Muscle layer of duodenum (tissue), 2 donors: Measurements from ENCODE around the gene UBE2L6.

ENCODE experiments used
- H3K27ac ChIP-seq: one replicate; pipeline ENCODE4 v1.7.0; 2013; ENCODE audit warnings: mild to moderate bottlenecking, low read length
- H3K27me3 ChIP-seq: one replicate; pipeline ENCODE4 v1.7.0; 2013; ENCODE audit warnings: low read depth, mild to moderate bottlenecking, control low read depth, low read length
- H3K36me3 ChIP-seq, 2 donors: one replicate each; pipeline ENCODE4 v1.7.0; 2013; ENCODE audit warnings: low read length in 2 of 2, control low read depth in 1 of 2, mild to moderate bottlenecking in 1 of 2; ENCODE audit not compliant: insufficient read depth in 2 of 2, control insufficient read depth in 1 of 2
- H3K4me1 ChIP-seq, 2 donors: one replicate each; pipeline ENCODE4 v1.7.0; 2013; ENCODE audit warnings: low read length in 2 of 2, mild to moderate bottlenecking in 2 of 2, control low read depth in 1 of 2, moderate library complexity in 1 of 2; ENCODE audit not compliant: insufficient read depth in 2 of 2, control insufficient read depth in 1 of 2
- H3K4me3 ChIP-seq, 2 donors: one replicate each; pipeline ENCODE4 v1.7.0; 2013; ENCODE audit warnings: low read length in 2 of 2, low read depth in 1 of 2, mild to moderate bottlenecking in 1 of 2
- H3K9me3 ChIP-seq, 2 donors: one replicate each; pipeline ENCODE4 v1.7.0; 2013; ENCODE audit warnings: low read length in 2 of 2, control low read depth in 1 of 2, mild to moderate bottlenecking in 1 of 2; ENCODE audit not compliant: control insufficient read depth in 1 of 2
- donor health status: healthy.

UBE2L6 gene

DNA sequence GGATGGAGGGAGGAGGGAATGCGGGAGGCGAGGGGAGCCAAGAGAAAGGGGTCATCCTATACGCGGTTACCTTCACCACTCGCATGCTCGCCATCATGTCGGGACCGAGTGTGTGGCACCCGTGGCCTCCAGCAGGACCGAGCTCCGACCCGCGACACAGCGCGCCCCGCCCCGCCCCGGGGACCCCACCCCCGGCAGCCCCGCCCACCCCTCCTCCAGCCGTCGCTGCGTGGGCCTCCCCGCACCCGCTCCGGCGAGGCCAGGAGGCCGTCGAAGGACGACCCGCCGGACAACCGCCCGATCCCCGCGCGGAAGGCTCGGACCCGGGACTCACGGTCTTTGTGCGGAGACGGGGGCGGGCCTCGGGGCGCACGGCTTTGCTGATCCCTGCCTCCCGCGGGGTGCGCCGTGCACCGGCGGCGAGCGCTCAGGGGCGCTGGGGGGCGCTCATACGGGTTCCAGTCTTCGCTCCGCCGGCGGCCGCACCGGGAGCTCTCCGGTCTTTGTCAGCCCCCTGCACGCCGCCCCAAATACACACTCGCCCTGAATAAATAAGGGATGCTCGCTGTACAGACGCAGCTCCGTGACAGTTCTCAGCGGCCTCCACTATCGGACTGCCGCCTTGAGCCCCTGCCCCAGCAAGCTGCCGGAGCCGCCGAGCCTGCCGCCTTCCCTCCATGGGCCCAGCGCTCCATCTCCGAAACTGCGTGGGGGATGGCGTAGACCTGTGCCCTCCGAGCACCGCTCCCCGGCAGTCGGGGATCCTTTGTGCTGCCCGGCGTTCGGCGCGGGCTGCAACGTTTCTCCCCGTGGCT lies at the start of gene UBE2L6:
Gene UBE2L6, minus strand, starts transcription at position 158 of the 815 bp plus-strand sequence. Its CDS starts 61 bp downstream, at position 97.
- Histone ChIP-seq H3K36me3 (no peaks in the 10 kb centered on the region), H3K4me1 (peaks cover 5 to 16% of the 10 kb centered on the region in 2 donors), H3K4me3 (peak within 1 kb of the TSS; percentile 95 to 98), H3K9me3 (no peaks in the 10 kb centered on the region), H3K27ac (peak within 1 kb of the TSS; percentile 83), H3K27me3 (no peaks in the 10 kb centered on the region)

DNA sequence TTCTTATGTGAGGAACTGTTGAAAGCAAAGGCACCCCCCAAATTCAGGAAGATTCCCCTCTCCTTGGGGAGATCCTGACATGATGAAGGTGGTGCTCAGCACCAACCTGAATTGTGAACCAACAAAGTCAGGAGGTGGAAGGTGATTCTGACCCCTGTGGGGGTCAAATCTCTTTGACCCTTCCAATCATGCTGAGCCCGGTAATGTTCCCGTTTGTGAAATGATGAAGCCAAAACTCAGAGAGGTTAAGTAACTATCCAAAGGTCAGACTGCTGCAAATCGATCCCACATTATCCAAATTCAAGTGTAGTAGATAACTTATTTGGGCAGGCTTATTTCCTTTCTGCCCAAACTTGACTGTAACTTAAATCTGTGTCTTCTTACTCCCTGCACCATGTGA lies 49.1 kb upstream of the UBE2L6 start:
- Histone ChIP-seq H3K4me1 (no peaks in the 10 kb centered on the region), H3K27ac (no peak overlapping the region), H3K36me3 (peaks cover 17 to 28% of the 10 kb centered on the region in 2 donors)

DNA sequence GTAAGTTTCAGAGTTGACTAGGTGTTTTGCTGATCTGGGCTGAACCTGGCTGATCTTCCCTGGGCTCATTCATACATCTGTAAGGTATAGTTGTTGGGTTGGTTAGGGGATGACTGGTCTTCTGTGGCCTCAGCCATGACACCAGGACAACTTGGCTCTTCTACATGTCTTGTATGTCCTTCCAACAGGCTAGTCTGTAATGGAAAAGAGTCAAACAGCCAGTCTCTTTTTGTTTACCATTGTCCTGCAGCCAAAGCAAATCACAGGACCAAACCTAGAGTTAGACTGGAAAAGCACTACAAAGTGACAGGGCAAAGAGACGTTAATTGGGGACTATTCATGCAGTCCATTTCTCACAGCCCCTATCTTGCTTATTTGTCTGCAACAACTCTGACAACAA lies 47.8 kb upstream of the UBE2L6 start:
- H3K27ac ChIP-seq: no peak overlapping the region
- H3K36me3 ChIP-seq: peaks cover 20 to 32% of the 10 kb centered on the region in 2 donors
- no peaks in the 10 kb centered on the region for H3K9me3 ChIP-seq
- H3K27me3 ChIP-seq: no peaks in the 10 kb centered on the region
- H3K4me1 ChIP-seq: no peaks in the 10 kb centered on the region
- no peak overlapping the region for H3K4me3 ChIP-seq

More for the DNA sequence above, 49.1 kb upstream of the UBE2L6 start:
- Histone ChIP-seq H3K27me3 (no peaks in the 10 kb centered on the region), H3K9me3 (no peaks in the 10 kb centered on the region), H3K4me3 (no peak overlapping the region)

- Histone ChIP-seq H3K9me3 (no peaks in the 10 kb centered on the region), H3K36me3 (peaks cover 22 to 32% of the 10 kb centered on the region in 2 donors)
Observed at GRCh38 chr11:57614234-57614772, 46.8 kb upstream of the UBE2L6 start.

GRCh38 chr11:57610170-57610569 lies 42.7 kb upstream of the UBE2L6 start:
- Histone ChIP-seq H3K4me1 (no peaks in the 10 kb centered on the region), H3K27me3 (no peaks in the 10 kb centered on the region), H3K9me3 (no peaks in the 10 kb centered on the region), H3K36me3 (peaks cover 43 to 55% of the 10 kb centered on the region in 2 donors), H3K4me3 (no peak overlapping the region), H3K27ac (no peak overlapping the region)

More at GRCh38 chr11:57614234-57614772, 46.8 kb upstream of the UBE2L6 start:
- Histone ChIP-seq H3K27ac (no peak overlapping the region), H3K27me3 (no peaks in the 10 kb centered on the region), H3K4me1 (no peaks in the 10 kb centered on the region), H3K4me3 (no peak overlapping the region)

GRCh38 chr11:57605028-57605420 lies 37.6 kb upstream of the UBE2L6 start:
- H3K27ac ChIP-seq: no peak overlapping the region
- no peaks in the 10 kb centered on the region for H3K4me1 ChIP-seq
- H3K27me3 ChIP-seq: no peaks in the 10 kb centered on the region
- H3K4me3 ChIP-seq: no peak overlapping the region
- no peaks in the 10 kb centered on the region for H3K9me3 ChIP-seq
- peaks cover 21 to 29% of the 10 kb centered on the region in 2 donors for H3K36me3 ChIP-seq

GRCh38 chr11:57604296-57605027 lies 37.0 kb upstream of the UBE2L6 start:
- Histone ChIP-seq H3K4me3 (no peak overlapping the region), H3K27ac (no peak overlapping the region), H3K4me1 (no peaks in the 10 kb centered on the region), H3K9me3 (no peaks in the 10 kb centered on the region), H3K27me3 (no peaks in the 10 kb centered on the region), H3K36me3 (peaks cover 21 to 29% of the 10 kb centered on the region in 2 donors)

DNA sequence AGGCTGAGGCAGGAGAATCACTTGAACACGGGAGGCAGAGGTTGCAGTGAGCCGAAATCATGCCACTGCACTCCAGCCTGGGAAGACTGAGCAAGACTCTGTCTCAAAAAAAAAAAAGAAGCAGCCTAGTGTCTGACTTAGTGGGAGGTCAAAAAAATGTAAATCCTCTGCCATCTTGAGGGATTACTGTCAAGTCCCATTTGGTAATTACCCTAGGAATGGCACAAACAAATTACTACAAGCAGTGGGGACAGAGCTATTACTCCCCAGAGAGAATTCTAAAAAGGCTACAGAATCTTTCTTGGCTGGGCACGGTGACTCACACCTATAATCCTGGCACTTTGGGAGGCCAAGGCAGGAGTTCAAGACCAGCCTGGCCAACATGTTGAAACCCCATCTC lies 33.8 kb upstream of the UBE2L6 start:
- H3K36me3 ChIP-seq: peaks cover 8 to 14% of the 10 kb centered on the region in 2 donors
- H3K4me1 ChIP-seq: peaks cover 0 to 4% of the 10 kb centered on the region in 2 donors
- H3K4me3 ChIP-seq: no peak overlapping the region
- no peak overlapping the region for H3K27ac ChIP-seq
- no peaks in the 10 kb centered on the region for H3K9me3 ChIP-seq
- H3K27me3 ChIP-seq: no peaks in the 10 kb centered on the region

GRCh38 chr11:57599381-57599780 lies 31.9 kb upstream of the UBE2L6 start:
- Histone ChIP-seq H3K27me3 (no peaks in the 10 kb centered on the region), H3K27ac (peak overlapping the region; percentile 34), H3K4me1 (peaks cover 0 to 4% of the 10 kb centered on the region in 2 donors), H3K36me3 (peaks cover 0 to 6% of the 10 kb centered on the region in 2 donors), H3K9me3 (no peaks in the 10 kb centered on the region), H3K4me3 (peak overlapping the region; percentile 56 to 69)

DNA sequence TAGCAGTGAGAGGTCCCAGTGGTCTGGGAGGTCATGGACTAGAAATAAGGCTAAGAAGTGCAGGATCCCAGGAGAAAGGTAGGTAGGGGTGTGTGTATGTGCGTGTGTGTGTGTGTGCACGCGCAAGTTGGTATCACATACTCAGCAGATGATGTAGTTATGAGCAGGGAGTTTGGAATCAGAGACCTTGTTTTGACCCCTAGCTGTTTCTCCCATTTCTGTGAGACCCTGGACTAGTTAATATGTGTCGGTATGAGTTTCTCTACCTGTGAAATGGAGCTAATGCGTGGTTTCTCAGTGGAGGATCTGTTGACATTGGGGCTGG lies 31.3 kb upstream of the UBE2L6 start:
- Histone ChIP-seq H3K9me3 (no peaks in the 10 kb centered on the region), H3K36me3 (peaks cover 0 to 6% of the 10 kb centered on the region in 2 donors), H3K27ac (peak overlapping the region; percentile 34), H3K4me1 (peaks cover 0 to 4% of the 10 kb centered on the region in 2 donors), H3K27me3 (no peaks in the 10 kb centered on the region), H3K4me3 (peak overlapping the region; percentile 56 to 69)
